Heart right ventricle (tissue), 16 donors: ENCODE measurements around the gene SPO11. TPM values are rescaled to one million over a fixed set of nuclear protein-coding genes. Genes with fewer than 3 reads are reported as not detected.

Source experiments
- ATAC-seq, 8 donors: fragments of 200-7000 bp; cut with Tn5 transposase; one replicate each; pipeline ENCODE4 v1.9.1; 2020; ENCODE audit warnings: mild to moderate bottlenecking in 8 of 8, moderate library complexity in 8 of 8, moderate number of reproducible peaks in 1 of 8
- DNase-seq, 2 donors: peaks; one replicate each; pipeline ENCODE4 v3.0.0-alpha.2; 2020
- H3K27ac ChIP-seq, 10 donors: fragments of 200-600 bp; sonication (generic) in 2 of 10; one replicate each; pipeline versions ENCODE4 v1.5.0 to v1.8.0; 2020 to 2022; ENCODE audit warnings: mild to moderate bottlenecking in 3 of 10
- H3K27me3 ChIP-seq, 7 donors: fragments of 200-600 bp; one replicate each; pipeline ENCODE4 v1.8.0; 2021 to 2022; ENCODE audit warnings: mild to moderate bottlenecking in 2 of 7
- H3K36me3 ChIP-seq, 9 donors: fragments of 200-600 bp; sonication (generic) in 1 of 9; one replicate each; pipeline versions ENCODE4 v1.5.0 to v1.8.0; 2020 to 2022; ENCODE audit warnings: mild to moderate bottlenecking in 2 of 9
- H3K4me1 ChIP-seq, 9 donors: fragments of 200-600 bp; sonication (generic) in 1 of 9; one replicate each; pipeline versions ENCODE4 v1.5.0 to v1.8.0; 2020 to 2022; ENCODE audit warnings: mild to moderate bottlenecking in 4 of 9
- H3K4me3 ChIP-seq, 10 donors: fragments of 200-600 bp; sonication (generic) in 2 of 10; one replicate each; pipeline versions ENCODE4 v1.5.0 to v1.8.0; 2020 to 2022; ENCODE audit warnings: mild to moderate bottlenecking in 7 of 10, moderate library complexity in 2 of 10
- H3K9me3 ChIP-seq, 11 donors: fragments of 200-600 bp in 10 of 11; sonication (generic) in 2 of 11; one replicate each; pipeline versions ENCODE4 v1.5.0 to v1.8.0; 2013 to 2022; ENCODE audit warnings: mild to moderate bottlenecking in 2 of 11, control low read depth in 1 of 11, moderate library complexity in 1 of 11
- WGBS, 2 donors: extraction: QIAGEN DNeasy Blood & Tissue Kit; methylation state at CpG; one replicate each; pipeline ENCODE4 v1.1.7; 2013; ENCODE audit warnings: inconsistent platforms in 1 of 2; 5-methylcytosine and 5-hydroxymethylcytosine counted together
- intact Hi-C, 10 donors: fragments of 100-400 bp; cut with DNase I; formaldehyde crosslinking; loops; one replicate each; pipeline versions ENCODE4 v1.11.1 to v1.14.2; 2022
- polyA plus RNA-seq, 2 donors: library from polyadenylated mRNA; stranded (reverse); fragments of 200-250 nt; gene quantifications; one replicate each; pipeline ENCODE4 v1.2.3, GENCODE V29; 2013
- total RNA-seq, 10 donors: library from RNA; stranded (reverse); fragmentation: NEBNext Ultra II Directional in 3 of 10; extraction: Animal tissue kit (Norgen Biotek cat#: 25700) in 3 of 10; gene quantifications; one replicate each; pipeline versions ENCODE4 v1.2.1 to v1.2.4, GENCODE V29; 2021 to 2023
- TF ChIP-seq, protein P1 (sequence below), 9 donors: fragments of 200-600 bp; sonication (generic) in 2 of 9; IDR thresholded peaks; one replicate each; pipeline versions ENCODE4 v1.5.0 to v1.8.0; 2021 to 2022; ENCODE audit warnings: antibody characterized with exemption in 9 of 9, mild to moderate bottlenecking in 5 of 9, moderate library complexity in 1 of 9
- donor health status: Arrhythmogenic right ventricular cardiomyopathy.
- donor health status: ischemic (EF 13 %, LVEDD 7.1; RV severe dilation, severe dysfunction).
- donor health status: healthy with polysubstance abuse.
- donor health status: DM: no; HTN: yes; CAD: no.
- donor health status: DM: no; HTN: no; CAD: no.
- donor health status: ischemic (EF 25% LVEDD 6.9; RV normal size, moderate dysfunction).
- donor health status: ischemic (EF 25% LVEDD 5.7; RV mildly dilated, moderate dysfunction).
- donor health status: healthy.
- donor health status: DM: yes; HTN: yes; CAD: no.
- donor health status: Ischemic cardiomyopathy.
- donor health status: ischemic (EF 35%, LVEDD 5.7; RV mildly dilated, moderate dysfunction).
- donor health status: nonischemic (EF 11% LVEDD 7.7; RV severe dilation, severe dysfunction).
- donor health status: DM: yes; HTN: yes; CAD: no.
- donor health status: PGD.
- donor health status: ischemic (EF 29% LVEDD 5.4; RV normal size, mild dysfunction).
- donor health status: nonischemic (EF 23%, LVEDD 6.1; RV moderate dilation, normal function).

SPO11 gene
- total and polyA plus RNA-seq, 12 donors = not detected

DNA sequence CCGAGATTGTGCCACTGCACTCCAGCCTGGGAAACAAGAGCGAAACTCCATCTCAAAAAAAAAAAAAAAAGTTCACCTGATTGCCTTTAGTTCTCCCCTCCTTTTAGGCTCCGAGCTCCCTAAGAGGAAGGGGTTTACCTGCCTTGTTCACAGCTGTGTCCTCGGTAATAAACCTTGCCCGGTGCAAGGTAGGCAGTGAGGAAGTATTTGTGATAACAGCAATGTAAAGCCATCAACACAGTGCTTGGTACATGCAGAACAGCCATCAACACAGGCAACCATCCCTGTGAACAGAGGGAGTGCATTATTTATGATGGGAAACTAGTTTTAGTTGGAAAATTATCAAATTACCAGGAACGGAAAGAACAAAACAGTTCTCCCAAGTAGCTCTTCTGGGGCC is 1.8 kb upstream of the SPO11 start:
- ATAC-seq (no peak), DNase-seq (no peak)
- WGBS, 2 donors = 74 to 82% methylated on average over 6 of the region's 6 CpGs
- no peaks in the 10 kb centered on the region for H3K36me3 ChIP-seq
- peaks cover 0 to 75% (median 51%) of the 10 kb centered on the region in 7 donors for H3K27me3 ChIP-seq
- intact Hi-C loops = loop anchor here in 1 of 10 donors (5.0 kb wide), 1 partner anchor 241 kb away; no protein-coding TSS in a partner anchor
- no peak overlapping the region for H3K4me3 ChIP-seq
- H3K27ac ChIP-seq = no peak overlapping the region
- TF ChIP-seq, protein P1, sequence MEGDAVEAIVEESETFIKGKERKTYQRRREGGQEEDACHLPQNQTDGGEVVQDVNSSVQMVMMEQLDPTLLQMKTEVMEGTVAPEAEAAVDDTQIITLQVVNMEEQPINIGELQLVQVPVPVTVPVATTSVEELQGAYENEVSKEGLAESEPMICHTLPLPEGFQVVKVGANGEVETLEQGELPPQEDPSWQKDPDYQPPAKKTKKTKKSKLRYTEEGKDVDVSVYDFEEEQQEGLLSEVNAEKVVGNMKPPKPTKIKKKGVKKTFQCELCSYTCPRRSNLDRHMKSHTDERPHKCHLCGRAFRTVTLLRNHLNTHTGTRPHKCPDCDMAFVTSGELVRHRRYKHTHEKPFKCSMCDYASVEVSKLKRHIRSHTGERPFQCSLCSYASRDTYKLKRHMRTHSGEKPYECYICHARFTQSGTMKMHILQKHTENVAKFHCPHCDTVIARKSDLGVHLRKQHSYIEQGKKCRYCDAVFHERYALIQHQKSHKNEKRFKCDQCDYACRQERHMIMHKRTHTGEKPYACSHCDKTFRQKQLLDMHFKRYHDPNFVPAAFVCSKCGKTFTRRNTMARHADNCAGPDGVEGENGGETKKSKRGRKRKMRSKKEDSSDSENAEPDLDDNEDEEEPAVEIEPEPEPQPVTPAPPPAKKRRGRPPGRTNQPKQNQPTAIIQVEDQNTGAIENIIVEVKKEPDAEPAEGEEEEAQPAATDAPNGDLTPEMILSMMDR (IDR thresholded peaks at IDR 0.05) = no peak
- no peaks in the 10 kb centered on the region for H3K4me1 ChIP-seq
- no peaks in the 10 kb centered on the region for H3K9me3 ChIP-seq

DNA sequence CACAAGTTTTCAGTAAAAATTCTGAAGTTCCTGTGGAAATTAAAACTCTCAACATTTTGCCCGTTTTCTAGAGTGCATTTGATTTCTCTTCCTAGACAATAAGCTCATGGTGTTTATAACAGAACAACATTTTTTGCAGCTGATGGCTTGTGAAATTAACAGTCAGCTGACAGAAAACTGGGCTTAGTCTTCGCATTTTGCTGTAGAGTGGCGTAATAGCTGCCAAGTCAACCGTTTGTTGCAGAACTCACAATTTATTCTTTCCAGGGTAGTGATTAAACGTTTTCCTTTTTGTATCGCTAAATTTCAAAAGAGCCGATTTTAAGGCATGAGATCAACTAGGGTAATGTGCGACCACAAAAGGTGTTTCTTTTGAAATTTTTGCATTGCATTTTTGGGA is 1.4 kb downstream of the SPO11 start:
- Histone ChIP-seq H3K27me3 (peaks cover 0 to 76% (median 60%) of the 10 kb centered on the region in 7 donors), H3K36me3 (no peaks in the 10 kb centered on the region), H3K27ac (no peak overlapping the region), H3K4me1 (no peaks in the 10 kb centered on the region), H3K9me3 (no peaks in the 10 kb centered on the region), H3K4me3 (no peak overlapping the region)
- intact Hi-C loops = loop anchor here in 2 of 10 donors (5.0 kb wide), 1 partner anchor 239 kb away; no protein-coding TSS in a partner anchor
- TF ChIP-seq, protein P1 (IDR thresholded peaks at IDR 0.05) = no peak
- whole genome bisulfite sequencing, 2 donors = 75 to 76% methylated on average over 8 of the region's 8 CpGs
- ATAC-seq (no peak), DNase-seq (no peak)

DNA sequence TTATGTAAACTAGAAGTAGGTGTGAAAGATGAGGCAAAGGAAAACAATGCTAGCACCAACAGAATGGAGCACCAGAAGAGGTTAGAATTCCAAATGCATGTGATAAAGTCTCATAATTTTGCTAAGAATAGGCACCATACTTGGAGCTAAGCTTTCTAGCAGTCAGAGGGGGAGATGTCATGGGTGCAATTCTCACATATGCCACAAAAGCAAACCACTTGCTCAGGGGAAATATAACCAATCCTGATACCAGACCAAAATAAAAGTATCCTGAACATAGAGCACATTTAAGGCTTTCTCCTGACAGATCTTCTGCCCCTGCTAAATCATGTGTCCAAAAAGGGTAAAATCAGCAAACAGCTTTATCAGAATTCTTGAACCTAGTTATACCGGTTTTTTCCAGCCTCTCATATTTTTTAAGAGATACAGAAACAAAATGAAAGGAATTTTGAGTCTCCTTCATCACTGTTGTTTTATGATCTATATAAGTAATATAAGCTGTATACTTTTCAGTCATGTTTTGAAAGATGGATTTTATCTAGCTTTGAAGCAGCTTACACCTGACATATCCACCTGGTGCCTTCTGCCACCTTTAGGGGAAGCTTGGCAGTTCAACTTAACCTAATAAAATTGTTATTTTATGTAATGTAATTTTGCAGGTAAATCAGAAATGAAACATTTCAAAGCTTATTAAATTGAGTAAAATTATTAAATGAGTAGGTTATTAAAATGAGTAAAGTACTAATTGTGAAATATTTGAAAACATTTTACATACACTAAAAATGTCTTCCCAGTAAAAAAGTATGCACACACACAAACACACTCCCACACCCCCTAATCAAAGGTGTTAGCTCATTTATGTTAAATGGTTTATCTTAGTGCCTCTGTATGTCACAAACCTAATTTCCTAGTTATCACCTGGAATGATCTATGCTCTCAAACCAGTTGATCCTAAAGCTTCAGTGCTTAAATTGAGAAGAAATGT is 2.8 kb downstream of the SPO11 start:
- ATAC-seq (no peak), DNase-seq (no peak)
- Histone ChIP-seq H3K4me1 (no peaks in the 10 kb centered on the region), H3K36me3 (no peaks in the 10 kb centered on the region), H3K27ac (no peak overlapping the region), H3K9me3 (no peaks in the 10 kb centered on the region), H3K27me3 (peaks cover 0 to 74% (median 65%) of the 10 kb centered on the region in 7 donors), H3K4me3 (no peak overlapping the region)
- intact Hi-C loops = loop anchor here in 2 of 10 donors (5.0 kb wide), 1 partner anchor 240 kb away; no protein-coding TSS in a partner anchor
- 68 to 89% methylated on average over 1 of the region's 1 CpG for WGBS, 2 donors
- TF ChIP-seq, protein P1 (IDR thresholded peaks at IDR 0.05) = peak in 1 of 9 donors; percentile 16

DNA sequence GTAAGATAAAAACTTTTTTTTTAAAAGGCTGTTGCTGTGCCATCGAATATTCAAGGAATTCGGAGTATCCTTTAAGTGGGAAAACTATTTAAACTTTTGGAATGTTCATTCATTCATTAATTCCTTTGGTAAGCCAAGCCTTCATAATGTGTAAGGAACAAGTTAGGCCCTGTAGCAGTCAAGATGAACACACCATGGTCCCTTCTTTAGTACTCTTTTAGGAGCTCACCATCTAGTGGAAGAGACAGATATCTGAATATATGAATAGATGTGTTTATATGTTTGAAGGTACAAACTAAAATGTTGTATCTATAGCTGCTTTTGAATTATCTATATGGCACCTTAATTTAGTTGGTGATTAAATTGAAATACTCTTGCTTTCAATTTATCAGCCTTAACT is 5.8 kb downstream of the SPO11 start:
- no peaks in the 10 kb centered on the region for H3K9me3 ChIP-seq
- no peaks in the 10 kb centered on the region for H3K36me3 ChIP-seq
- H3K4me3 ChIP-seq = no peak overlapping the region
- ATAC-seq (no peak), DNase-seq (no peak)
- no peaks in the 10 kb centered on the region for H3K4me1 ChIP-seq
- TF ChIP-seq, protein P1 (IDR thresholded peaks at IDR 0.05) = peak in 1 of 9 donors; percentile 12
- intact Hi-C loops = no loop called here
- peaks cover 0 to 83% (median 61%) of the 10 kb centered on the region in 7 donors for H3K27me3 ChIP-seq
- H3K27ac ChIP-seq = no peak overlapping the region
- WGBS, 2 donors = 76 to 82% methylated on average over 2 of the region's 2 CpGs
